Panc1 (cell line): ENCODE results near the gene ACACA. TPM values are rescaled to one million over a fixed set of nuclear protein-coding genes. Genes with fewer than 3 reads are reported as not detected.
"Not testable (repeated sequence)": the region's sequence is repeated elsewhere in the genome, so short reads cannot be mapped to it uniquely, and the experiment has no call there.

Experiments used
- ATAC-seq: fragments of 200-7000 bp; cut with Tn5 transposase; 2 replicates; pipeline ENCODE4 v1.9.1; 2020; ENCODE audit warnings: mild to moderate bottlenecking, moderate library complexity
- BruUV-seq: library from RNA; stranded (reverse); fragments of 400-500 nt; replicated peaks from 2 replicates; lab custom pipeline; 2021; lab: Mats Ljungman, UMichigan
- CTCF ChIA-PET: fragments of 300-600 bp; sonication (Branson Sonifier 250); formaldehyde crosslinking; loops from one replicate; lab custom pipeline; 2022; ENCODE audit warnings: antibody characterized with exemption; lab: Charles Lee
- POLR2A ChIA-PET: fragments of 300-600 bp; sonication (Branson Sonifier 250); formaldehyde crosslinking; loops from one replicate; lab custom pipeline; 2022; ENCODE audit warnings: antibody characterized with exemption; lab: Charles Lee
- DNase-seq: peaks from one replicate; pipeline ENCODE4 v3.0.0-alpha.2; 2010; ENCODE audit warnings: low read depth, low spot score
- H3K27ac ChIP-seq: 2 replicates; pipeline ENCODE4 v1.5.1; 2011; ENCODE audit warnings: mild to moderate bottlenecking, low read length, inconsistent platforms
- H3K27me3 ChIP-seq: fragments of 200-500 bp; sonication (Bioruptor generic); 2 replicates; pipeline ENCODE4 v1.6.0; 2014; ENCODE audit warnings: low read length, inconsistent platforms; ENCODE audit not compliant: control insufficient read depth, insufficient read depth
- H3K36me3 ChIP-seq: fragments of 200-500 bp; sonication (Bioruptor generic); 2 replicates; pipeline ENCODE4 v1.5.1; 2014; ENCODE audit warnings: inconsistent platforms, mild to moderate bottlenecking, low read length, moderate library complexity; ENCODE audit not compliant: control insufficient read depth, insufficient read depth
- H3K4me1 ChIP-seq: 2 replicates; pipeline ENCODE4 v1.5.1; 2011; ENCODE audit warnings: inconsistent platforms, mild to moderate bottlenecking, low read length, moderate library complexity; ENCODE audit not compliant: control insufficient read depth, insufficient read depth
- H3K4me3 ChIP-seq, 2 experiments: 2 replicates each; pipeline ENCODE4 v1.5.1; 2011 to 2012; ENCODE audit warnings: low read depth in 2 of 2, low read length in 2 of 2, mild to moderate bottlenecking in 2 of 2, inconsistent platforms in 1 of 2, moderate library complexity in 1 of 2
- H3K9me3 ChIP-seq: fragments of 200-500 bp; sonication (Bioruptor generic); 2 replicates; pipeline ENCODE4 v1.5.1; 2014; ENCODE audit warnings: low read depth, mild to moderate bottlenecking, inconsistent platforms, low read length, moderate library complexity; ENCODE audit not compliant: control insufficient read depth, insufficient read depth
- POLR2AphosphoS5 ChIP-seq: IDR thresholded peaks from 2 replicates; pipeline ENCODE4 v1.6.1; 2012; ENCODE audit warnings: mild to moderate bottlenecking, low read depth, low read length, moderate library complexity
- SIN3A ChIP-seq: IDR thresholded peaks from 2 replicates; pipeline ENCODE4 v1.6.1; 2012; ENCODE audit warnings: low read depth, mild to moderate bottlenecking, low read length, moderate library complexity, borderline replicate concordance; ENCODE audit not compliant: insufficient read depth
- TCF7L2 ChIP-seq: IDR thresholded peaks from 2 replicates; pipeline ENCODE4 v1.6.1; 2011; ENCODE audit warnings: mild to moderate bottlenecking, low read depth, low read length, inconsistent platforms
- in situ Hi-C: cut with HindIII; loops from 2 replicates; pipeline ENCODE4 v1.10.0; 2016; ENCODE audit warnings: low sequenced_read_pairs, low pct_unique_long_range_greater_than_20kb
- intact Hi-C: fragments of 100-400 bp; cut with micrococcal nuclease; formaldehyde crosslinking; loops from one replicate; pipeline ENCODE4 v1.10.0; 2022; ENCODE audit not compliant: unreplicated experiment
- total RNA-seq: library from RNA; stranded (reverse); gene quantifications from one replicate; pipeline ENCODE4 v1.2.1, GENCODE V29; 2021; ENCODE audit not compliant: unreplicated experiment
- TF ChIP-seq, protein P1 (sequence below), 2 experiments: IDR thresholded peaks; 2 replicates each; pipeline ENCODE4 v1.6.1; 2011 to 2012; ENCODE audit warnings: low read depth in 2 of 2, control low read depth in 1 of 2, low read length in 1 of 2, mild to moderate bottlenecking in 1 of 2, moderate library complexity in 1 of 2; ENCODE audit not compliant: insufficient read depth in 1 of 2
- TF ChIP-seq, protein P2 (sequence below): fragments of 450-650 bp; IDR thresholded peaks from 2 replicates; pipeline ENCODE4 v1.5.1; 2017; ENCODE audit warnings: mild to moderate bottlenecking

The ACACA gene
- total RNA-seq, 1 experiment from 2014 or later = 131 TPM

GRCh38 chr17:37079735-37080134 is 326.9 kb downstream of the ACACA start:
- POLR2A ChIA-PET = no interaction called here

DNA sequence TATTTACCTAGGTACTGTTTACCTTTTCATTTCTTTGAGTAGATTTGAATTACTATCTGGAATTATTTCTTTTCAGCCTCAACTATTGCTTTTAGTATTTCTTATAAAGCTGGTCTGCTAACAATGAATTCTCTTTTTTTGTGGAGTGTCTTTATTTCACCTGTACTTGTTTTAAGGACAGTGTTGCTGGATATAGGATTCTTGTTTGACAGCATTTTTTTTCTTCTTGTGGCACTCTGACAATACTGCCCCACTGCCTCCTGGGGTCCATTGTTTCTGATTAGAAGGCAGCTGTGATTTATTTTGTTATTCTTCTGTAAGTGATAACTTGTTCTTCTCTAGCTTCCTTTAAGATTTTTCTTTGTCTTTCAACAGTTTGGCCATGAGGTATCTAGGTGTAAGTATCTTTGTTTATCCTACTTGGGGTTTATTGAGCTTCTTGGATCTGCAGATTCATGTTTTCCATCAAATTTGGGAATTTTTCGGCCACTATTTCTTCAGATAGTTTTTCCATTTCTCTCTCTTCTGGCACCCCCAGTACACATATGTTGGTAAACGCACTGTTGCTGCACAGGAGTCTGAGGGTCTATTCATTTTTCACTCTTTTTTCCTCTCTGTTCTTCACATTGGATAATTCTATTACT is 327.4 kb downstream of the ACACA start:
- DNase-seq (no peak), ATAC-seq (no peak)
- ChIA-PET CTCF (no interaction called here), POLR2A (no interaction called here)
- Histone ChIP-seq H3K27me3 (no peaks in the 10 kb centered on the region), H3K9me3 (no peaks in the 10 kb centered on the region), H3K4me1 (no peaks in the 10 kb centered on the region), H3K4me3 (no peak overlapping the region), H3K36me3 (no peaks in the 10 kb centered on the region), H3K27ac (no peak overlapping the region)
- no TSS peak for BruUV-seq
- TF ChIP-seq POLR2AphosphoS5 (no peak), SIN3A (no peak)
- TF ChIP-seq, protein P1, sequence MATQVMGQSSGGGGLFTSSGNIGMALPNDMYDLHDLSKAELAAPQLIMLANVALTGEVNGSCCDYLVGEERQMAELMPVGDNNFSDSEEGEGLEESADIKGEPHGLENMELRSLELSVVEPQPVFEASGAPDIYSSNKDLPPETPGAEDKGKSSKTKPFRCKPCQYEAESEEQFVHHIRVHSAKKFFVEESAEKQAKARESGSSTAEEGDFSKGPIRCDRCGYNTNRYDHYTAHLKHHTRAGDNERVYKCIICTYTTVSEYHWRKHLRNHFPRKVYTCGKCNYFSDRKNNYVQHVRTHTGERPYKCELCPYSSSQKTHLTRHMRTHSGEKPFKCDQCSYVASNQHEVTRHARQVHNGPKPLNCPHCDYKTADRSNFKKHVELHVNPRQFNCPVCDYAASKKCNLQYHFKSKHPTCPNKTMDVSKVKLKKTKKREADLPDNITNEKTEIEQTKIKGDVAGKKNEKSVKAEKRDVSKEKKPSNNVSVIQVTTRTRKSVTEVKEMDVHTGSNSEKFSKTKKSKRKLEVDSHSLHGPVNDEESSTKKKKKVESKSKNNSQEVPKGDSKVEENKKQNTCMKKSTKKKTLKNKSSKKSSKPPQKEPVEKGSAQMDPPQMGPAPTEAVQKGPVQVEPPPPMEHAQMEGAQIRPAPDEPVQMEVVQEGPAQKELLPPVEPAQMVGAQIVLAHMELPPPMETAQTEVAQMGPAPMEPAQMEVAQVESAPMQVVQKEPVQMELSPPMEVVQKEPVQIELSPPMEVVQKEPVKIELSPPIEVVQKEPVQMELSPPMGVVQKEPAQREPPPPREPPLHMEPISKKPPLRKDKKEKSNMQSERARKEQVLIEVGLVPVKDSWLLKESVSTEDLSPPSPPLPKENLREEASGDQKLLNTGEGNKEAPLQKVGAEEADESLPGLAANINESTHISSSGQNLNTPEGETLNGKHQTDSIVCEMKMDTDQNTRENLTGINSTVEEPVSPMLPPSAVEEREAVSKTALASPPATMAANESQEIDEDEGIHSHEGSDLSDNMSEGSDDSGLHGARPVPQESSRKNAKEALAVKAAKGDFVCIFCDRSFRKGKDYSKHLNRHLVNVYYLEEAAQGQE (IDR thresholded peaks at IDR 0.05; ENCODE audit: insufficient read depth in 1 of 2, low read depth in 2 of 2, low read length in 1 of 2) = no peak
- in situ Hi-C loops (no loop called here), intact Hi-C loops (no loop called here)

More at GRCh38 chr17:37079735-37080134, 326.9 kb downstream of the ACACA start:
- Histone ChIP-seq H3K4me1 (no peaks in the 10 kb centered on the region), H3K36me3 (no peaks in the 10 kb centered on the region), H3K27me3 (no peaks in the 10 kb centered on the region), H3K9me3 (no peaks in the 10 kb centered on the region), H3K4me3 (no peak overlapping the region), H3K27ac (no peak overlapping the region)
- in situ Hi-C loops (no loop called here), intact Hi-C loops (no loop called here)
- no peak for ATAC-seq
- TF ChIP-seq, protein P2, sequence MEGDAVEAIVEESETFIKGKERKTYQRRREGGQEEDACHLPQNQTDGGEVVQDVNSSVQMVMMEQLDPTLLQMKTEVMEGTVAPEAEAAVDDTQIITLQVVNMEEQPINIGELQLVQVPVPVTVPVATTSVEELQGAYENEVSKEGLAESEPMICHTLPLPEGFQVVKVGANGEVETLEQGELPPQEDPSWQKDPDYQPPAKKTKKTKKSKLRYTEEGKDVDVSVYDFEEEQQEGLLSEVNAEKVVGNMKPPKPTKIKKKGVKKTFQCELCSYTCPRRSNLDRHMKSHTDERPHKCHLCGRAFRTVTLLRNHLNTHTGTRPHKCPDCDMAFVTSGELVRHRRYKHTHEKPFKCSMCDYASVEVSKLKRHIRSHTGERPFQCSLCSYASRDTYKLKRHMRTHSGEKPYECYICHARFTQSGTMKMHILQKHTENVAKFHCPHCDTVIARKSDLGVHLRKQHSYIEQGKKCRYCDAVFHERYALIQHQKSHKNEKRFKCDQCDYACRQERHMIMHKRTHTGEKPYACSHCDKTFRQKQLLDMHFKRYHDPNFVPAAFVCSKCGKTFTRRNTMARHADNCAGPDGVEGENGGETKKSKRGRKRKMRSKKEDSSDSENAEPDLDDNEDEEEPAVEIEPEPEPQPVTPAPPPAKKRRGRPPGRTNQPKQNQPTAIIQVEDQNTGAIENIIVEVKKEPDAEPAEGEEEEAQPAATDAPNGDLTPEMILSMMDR = no peak
- TF ChIP-seq, protein P1 (IDR thresholded peaks at IDR 0.05; ENCODE audit: insufficient read depth in 1 of 2, low read depth in 2 of 2, low read length in 1 of 2) = no peak
- TF ChIP-seq TCF7L2 = no peak
- CTCF ChIA-PET = no interaction called here
- DNase-seq = no peak
- BruUV-seq = no TSS peak

- intact Hi-C loops, H3K36me3 ChIP-seq, ATAC-seq, POLR2A ChIA-PET, in situ Hi-C loops, CTCF ChIA-PET, BruUV-seq, H3K27ac ChIP-seq, DNase-seq, H3K9me3 ChIP-seq, H3K27me3 ChIP-seq, H3K4me1 ChIP-seq, H3K4me3 ChIP-seq: not testable (repeated sequence)
Measured at GRCh38 chr17:37073464-37073863, 333.2 kb downstream of the ACACA start.
